NCI-H1436 (cell line): ENCODE results near the gene TSSK6.
A peak's percentile ranks its signal among the peaks of the same experiment; 100 is the strongest.

Experiments
- DNase-seq: peaks from one replicate; lab custom pipeline; 2025; lab: John Stamatoyannopoulos, UW

Gene TSSK6

GRCh38 chr19:19514881-19515641 is at the start of gene TSSK6:
TSS of gene TSSK6 (minus strand) at chr19:19515548. CDS start at chr19:19515427, 121 bp downstream.
- no peak for DNase-seq

GRCh38 chr19:19563348-19563848 is 48.0 kb upstream of the TSSK6 start:
- DNase-seq, result no peak

DNA sequence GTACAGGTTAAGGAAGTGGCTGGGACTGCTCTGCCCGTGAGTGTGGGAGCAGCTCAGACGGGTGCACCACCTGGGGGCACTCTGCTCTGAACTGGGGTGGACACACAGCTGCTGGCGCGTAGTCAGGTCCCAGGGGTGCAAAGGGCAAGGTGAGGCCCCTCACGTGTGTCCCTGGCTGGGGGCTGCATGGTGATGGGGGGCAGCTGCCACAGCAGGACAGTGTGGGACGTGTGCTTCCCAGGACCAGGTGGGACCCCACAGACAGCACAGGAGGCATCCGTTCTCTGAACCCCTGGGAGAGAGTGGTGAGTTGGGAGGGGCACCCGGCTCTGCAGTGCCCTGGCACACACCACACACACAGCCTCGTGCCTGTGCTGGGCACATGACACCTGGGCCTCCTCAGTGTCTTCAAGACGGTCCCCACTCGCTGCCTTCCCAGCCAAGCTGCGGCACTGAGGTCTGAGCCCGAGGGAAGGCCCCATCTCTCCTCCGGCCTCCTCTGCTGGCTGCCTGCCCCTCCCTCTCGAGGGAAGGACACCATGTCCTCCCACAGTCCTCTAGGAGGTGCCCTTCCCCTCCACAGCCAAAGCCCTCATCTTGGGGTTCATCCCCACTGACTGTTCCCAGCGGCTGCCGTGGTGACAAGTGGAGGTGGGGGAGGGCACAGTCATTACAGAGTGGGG is 47.5 kb upstream of the TSSK6 start:
- DNase-seq, result no peak

GRCh38 chr19:19561946-19562664 is 46.8 kb upstream of the TSSK6 start:
- no peak for DNase-seq

GRCh38 chr19:19559931-19560330 is 44.6 kb upstream of the TSSK6 start:
- DNase-seq, result no peak

GRCh38 chr19:19558636-19559035 is 43.3 kb upstream of the TSSK6 start:
- DNase-seq, result no peak

- no peak for DNase-seq
These were observed 42.7 kb upstream of the TSSK6 start for GRCh38 chr19:19558055-19558454.

DNA sequence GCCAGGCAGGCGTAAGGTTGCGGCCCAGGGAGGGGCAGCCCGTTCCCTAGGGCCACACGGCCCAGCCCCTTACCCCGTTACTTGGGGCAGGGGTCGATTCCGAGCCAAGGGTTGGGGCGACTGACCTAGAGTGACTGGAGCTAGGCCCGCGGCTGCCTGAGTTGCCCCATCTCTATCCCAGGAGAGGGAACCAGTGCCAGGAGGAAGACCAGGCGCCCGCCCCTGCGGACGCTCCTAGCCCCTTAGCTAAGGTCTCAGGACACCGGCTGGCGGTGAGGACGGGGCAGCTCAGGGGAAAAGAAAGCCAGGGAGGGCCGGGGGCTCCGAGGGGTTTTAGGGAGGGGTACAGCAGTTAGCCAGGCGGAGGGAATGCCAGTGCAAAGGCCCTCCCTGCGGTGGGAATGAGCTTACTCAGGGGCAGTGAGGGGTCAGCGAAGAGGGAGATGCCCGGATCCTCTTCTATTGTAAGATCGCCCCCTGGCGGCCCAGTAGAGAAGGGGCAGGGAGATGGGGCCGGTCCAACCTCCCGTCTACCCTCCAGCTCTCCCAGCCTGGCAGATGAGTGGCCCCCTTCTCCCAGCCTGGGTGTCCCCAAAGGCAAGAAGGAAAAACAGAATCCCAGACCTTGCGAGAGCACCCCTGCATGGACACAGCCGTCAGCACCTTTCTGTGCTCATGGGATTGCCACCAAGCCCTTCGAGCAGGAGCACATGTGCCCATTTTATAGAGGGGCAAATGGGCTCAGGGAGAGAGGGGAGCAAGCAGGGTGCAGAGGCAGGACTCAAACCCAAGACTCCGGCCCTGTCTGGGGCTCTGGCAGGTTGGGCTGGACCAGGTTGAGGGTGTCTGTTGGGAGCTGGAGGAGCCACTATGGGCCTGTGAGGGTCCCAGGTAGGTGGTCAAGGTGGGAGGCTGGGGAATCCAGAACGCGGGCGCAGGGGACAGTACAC is 39.0 kb upstream of the TSSK6 start:
- DNase-seq, result peak; percentile 11

- DNase-seq, result no peak
These were observed 38.3 kb upstream of the TSSK6 start for GRCh38 chr19:19553670-19554069.

DNA sequence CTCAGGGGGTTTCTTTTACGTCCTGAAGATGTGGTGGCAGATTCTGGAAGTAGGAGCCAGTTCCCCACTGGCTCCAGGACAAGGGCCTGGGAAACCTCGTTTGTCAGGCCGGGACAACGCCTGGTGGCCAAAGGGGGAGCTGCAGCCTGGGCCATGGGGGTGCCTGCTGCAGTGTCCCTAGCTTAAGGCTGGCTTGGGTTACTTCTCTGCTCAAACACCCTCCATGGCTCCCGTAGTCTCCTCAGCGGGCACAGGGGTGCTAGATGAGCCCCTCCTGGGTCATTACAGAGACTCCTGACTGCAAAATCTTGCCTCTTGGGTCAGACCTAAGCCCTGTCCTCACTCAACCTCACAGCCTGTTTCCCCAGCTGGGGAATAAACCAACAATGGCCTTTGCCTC is 37.5 kb upstream of the TSSK6 start:
- no peak for DNase-seq

DNA sequence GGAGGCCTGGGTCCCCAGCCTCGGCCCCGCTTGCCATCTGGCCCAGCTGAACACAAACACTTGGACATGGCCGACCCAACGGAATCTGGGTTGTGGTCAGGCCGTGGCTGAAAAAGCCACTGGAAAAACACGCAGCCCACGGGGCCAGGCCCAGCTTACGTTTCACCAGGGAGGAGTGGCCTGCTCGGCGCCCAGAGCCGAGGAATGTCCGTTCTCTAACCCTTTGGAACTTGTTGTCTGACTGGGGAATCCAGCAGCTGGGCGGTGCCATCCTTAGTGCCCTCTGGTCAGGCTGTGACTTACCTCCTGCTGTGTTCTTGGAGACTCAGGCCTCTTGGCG is 36.5 kb upstream of the TSSK6 start:
- DNase-seq, result no peak

- no peak for DNase-seq
These were observed 35.9 kb upstream of the TSSK6 start for GRCh38 chr19:19550972-19551852.

GRCh38 chr19:19550485-19550929 is 35.2 kb upstream of the TSSK6 start:
- no peak for DNase-seq

DNA sequence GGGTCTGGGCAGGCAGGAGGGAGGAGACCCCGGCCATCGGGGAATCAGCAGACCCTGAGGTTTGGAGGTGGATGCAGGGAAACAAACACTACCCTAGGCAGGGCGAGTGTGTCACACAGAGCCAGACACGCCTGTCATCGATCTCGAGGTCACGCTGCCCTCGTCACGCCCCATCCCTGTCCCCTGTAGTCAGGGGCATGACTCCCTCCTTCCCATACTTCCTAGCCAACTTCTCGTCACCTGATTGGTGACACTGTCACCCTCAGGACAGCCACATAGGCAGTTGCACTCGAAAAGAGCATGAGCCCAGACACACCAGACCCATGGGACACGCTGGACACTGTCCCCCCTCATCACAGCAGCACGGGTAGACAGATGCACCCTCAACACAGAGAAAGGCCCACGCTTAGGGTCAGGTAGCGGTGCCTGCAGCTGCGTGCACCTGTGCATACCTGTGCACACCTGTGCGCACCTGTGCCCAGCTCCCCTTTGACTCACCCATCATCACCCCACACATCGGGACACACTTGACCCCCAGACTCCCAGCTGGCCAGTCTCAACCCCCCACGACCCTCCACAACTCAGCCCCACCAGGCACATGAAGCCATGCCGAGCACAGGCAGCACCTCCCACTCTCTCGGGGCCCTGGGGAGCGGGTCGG is 34.6 kb upstream of the TSSK6 start:
- DNase-seq, result no peak

DNA sequence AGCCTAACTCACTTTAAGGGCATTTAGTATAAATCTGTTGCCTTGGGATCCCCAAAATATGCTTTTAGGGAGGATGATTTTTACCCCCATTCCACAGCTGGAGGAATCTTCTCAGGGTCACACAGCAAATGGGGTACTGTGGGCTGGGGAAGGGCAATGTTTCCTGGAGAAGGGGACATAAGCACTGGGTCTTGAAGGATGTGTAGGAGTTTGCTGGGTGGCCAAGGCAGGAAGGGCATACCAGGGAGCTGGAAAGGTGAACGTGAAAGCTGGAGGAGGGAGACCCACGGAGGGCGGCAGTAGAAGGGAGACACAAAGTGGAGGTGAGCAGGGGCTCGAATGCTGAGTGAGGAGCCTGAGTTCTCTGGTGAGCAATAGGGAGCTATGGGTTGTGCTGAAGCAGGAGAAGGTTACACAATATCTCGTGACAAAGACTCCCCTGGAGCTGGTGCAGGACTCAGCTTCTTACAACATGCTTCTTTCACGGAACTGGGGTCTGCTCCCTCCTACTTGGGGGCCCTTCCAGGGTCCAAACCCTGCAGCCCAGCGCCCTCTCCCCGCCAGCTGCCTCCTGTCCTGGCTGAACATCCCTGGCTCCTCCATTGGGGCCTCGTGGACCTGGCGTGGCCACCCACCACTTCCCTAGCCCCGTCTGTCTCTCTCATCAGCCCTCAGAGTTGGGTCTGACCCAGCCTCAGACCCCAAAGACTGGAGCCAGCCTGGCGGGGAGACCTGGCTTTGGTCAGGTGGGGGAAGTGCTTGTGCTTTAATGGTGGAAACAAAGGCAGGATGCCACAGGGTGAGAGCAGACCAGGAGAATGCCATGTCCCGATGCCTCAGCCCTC is 33.8 kb upstream of the TSSK6 start:
- no peak for DNase-seq

DNA sequence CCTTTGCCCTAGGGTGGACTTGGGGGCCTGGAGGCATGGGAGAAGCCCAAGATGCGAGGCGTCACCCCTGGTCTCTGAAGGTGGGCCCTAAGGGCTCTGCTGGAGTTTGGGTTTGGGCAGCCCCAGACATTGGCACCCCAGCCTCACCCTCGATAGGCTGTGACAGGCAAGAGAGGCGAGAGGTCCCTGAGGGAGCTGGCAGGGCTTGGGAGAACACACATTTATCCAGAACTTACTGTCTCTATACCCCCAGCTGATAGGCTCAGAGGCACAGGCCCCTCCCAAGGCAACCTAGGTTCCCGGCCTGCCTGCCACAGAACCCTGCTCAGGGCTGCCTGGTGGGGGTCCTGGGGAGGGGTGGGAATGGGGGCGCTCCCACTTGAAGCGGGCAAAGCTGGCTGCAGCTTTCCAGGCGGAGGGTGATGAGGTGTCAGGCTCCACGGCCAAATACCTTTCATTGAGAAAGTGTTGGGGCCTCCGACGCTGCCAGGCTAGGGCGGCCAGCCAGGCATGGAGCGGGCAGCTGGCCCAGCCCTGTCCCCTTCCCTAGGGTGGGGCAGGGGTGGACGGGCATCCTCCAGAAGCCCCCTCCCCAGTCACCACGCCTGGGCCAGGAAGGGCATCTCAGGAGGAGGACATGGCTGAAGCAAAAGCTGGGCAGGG is 32.5 kb upstream of the TSSK6 start:
- DNase-seq, result no peak

- DNase-seq, result no peak
These were observed 31.4 kb upstream of the TSSK6 start for GRCh38 chr19:19546751-19547162.

DNA sequence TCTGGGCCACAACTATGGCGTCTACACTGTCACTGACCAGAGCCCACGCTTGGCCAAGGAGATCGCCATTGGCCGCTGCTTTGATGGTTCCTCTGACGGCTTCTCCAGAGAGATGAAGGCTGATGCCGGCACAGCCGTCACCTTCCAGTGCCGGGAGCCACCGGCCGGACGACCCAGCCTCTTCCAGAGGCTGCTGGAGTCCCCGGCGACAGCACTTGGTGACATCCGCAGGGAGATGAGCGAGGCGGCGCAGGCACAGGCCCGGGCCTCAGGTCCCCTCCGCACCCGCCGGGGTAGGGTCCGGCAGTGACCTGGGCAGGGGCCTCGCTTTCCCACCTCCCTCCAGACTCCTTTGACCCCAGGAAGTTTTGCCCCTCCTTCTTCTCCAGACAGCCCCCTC is 30.4 kb upstream of the TSSK6 start:
- no peak for DNase-seq
